ENCODE results near the gene SLC38A7. TPM values are rescaled to one million over a fixed set of nuclear protein-coding genes. Genes with fewer than 3 reads are reported as not detected.

Gene SLC38A7
- total RNA-seq, 1 experiment from 2014 or later, result 9.8 TPM

DNA sequence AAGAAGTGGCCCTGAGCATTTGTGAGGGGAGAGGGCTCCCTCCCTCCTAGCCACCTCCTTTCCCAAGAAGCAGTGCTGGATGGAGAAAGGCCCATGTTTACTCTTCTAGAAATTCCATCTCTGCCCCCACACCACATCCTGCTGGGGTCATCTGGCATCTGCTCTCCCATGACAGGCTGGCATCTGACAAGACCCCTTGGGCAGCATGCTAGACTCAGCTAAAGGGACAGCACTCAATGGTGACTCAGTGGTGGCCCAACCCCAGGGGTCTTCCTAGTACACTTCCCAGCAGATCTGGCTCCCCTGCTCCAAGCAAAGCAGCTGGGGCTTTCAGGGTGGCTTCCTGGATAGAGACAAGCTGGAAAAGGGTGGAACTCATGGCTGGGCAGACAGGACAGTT is 14.4 kb downstream of the SLC38A7 start:
- DNase-seq (ENCODE audit: low read depth, low spot score) (no peak), ATAC-seq (no peak)
- intact Hi-C loops (cut with micrococcal nuclease), result no loop called here
- Histone ChIP-seq H4K20me1 (ENCODE audit: insufficient read depth) (no peaks in the 10 kb centered on the region), H3K4me1 (ENCODE audit: control insufficient read depth in 1 of 2, insufficient read depth in 2 of 2, low read length in 2 of 2) (no peaks in the 10 kb centered on the region), H3K27me3 (ENCODE audit: insufficient read depth, low read length) (no peaks in the 10 kb centered on the region), H3K9me3 (ENCODE audit: control insufficient read depth in 1 of 2, insufficient read depth in 1 of 2, low read depth in 1 of 2, low read length in 2 of 2) (no peaks in the 10 kb centered on the region), H3K79me2 (ENCODE audit: insufficient read depth, low read length) (no peaks in the 10 kb centered on the region), H3K9me2 (ENCODE audit: insufficient read depth) (no peaks in the 10 kb centered on the region), H3K36me3 (ENCODE audit: control insufficient read depth in 1 of 2, insufficient read depth in 2 of 2, low read length in 2 of 2) (no peaks in the 10 kb centered on the region; a peak in 1 of 4 replicates), H3K9ac (ENCODE audit: low read length) (no peak overlapping the region), H3K4me2 (ENCODE audit: low read length) (no peak overlapping the region), H3K4me3 (replicated peaks in 1 of 2; ENCODE audit: low read depth in 1 of 2, low read length in 2 of 2) (no peak overlapping the region), H3K27ac (ENCODE audit: low read depth, low read length) (no peak overlapping the region), H2AFZ (ENCODE audit: low read depth, low read length, poor library complexity, severe bottlenecking) (no peak overlapping the region)
- CTCF ChIA-PET, result no interaction called here
- POLR2A ChIA-PET, result no interaction called here
- BruUV-seq (replicated peaks), result no TSS peak
- RAD21 ChIA-PET (ENCODE audit: low non-redundant PET in 1 of 2, low total read pairs in 2 of 2, uncharacterized antibody in 2 of 2, unreplicated experiment in 2 of 2), result no interaction called here
- TF ChIP-seq ZBTB33 (IDR thresholded peaks at IDR 0.05; ENCODE audit: extremely low read depth, insufficient replicate concordance, low read length) (no peak), EZH2 (IDR thresholded peaks at IDR 0.05) (no peak), POLR2A (IDR thresholded peaks at IDR 0.05; ENCODE audit: borderline replicate concordance, extremely low read depth, insufficient read depth, insufficient read length) (no peak), RAD21 (IDR thresholded peaks at IDR 0.05; ENCODE audit: low read depth) (no peak), JUND (IDR thresholded peaks at IDR 0.05) (no peak), SIN3A (IDR thresholded peaks at IDR 0.05; ENCODE audit: low read depth) (no peak)
- TF ChIP-seq, protein P1, sequence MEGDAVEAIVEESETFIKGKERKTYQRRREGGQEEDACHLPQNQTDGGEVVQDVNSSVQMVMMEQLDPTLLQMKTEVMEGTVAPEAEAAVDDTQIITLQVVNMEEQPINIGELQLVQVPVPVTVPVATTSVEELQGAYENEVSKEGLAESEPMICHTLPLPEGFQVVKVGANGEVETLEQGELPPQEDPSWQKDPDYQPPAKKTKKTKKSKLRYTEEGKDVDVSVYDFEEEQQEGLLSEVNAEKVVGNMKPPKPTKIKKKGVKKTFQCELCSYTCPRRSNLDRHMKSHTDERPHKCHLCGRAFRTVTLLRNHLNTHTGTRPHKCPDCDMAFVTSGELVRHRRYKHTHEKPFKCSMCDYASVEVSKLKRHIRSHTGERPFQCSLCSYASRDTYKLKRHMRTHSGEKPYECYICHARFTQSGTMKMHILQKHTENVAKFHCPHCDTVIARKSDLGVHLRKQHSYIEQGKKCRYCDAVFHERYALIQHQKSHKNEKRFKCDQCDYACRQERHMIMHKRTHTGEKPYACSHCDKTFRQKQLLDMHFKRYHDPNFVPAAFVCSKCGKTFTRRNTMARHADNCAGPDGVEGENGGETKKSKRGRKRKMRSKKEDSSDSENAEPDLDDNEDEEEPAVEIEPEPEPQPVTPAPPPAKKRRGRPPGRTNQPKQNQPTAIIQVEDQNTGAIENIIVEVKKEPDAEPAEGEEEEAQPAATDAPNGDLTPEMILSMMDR (IDR thresholded peaks at IDR 0.05 in 2 of 3, conservative IDR thresholded peaks at IDR 0.05 in 1 of 3; ENCODE audit: borderline replicate concordance in 1 of 3, insufficient read depth in 1 of 3, low read depth in 2 of 3, low read length in 2 of 3), result no peak
